OCI-LY7 (cell line): Measurements from ENCODE around the gene FTCDNL1.

ENCODE experiments used
- EZH2phosphoT487 ChIP-seq: fragments of 200-600 bp; sonication (generic); IDR thresholded peaks from 2 replicates; pipeline ENCODE4 v1.6.1; 2018; ENCODE audit warnings: low read depth, borderline replicate concordance, mild to moderate bottlenecking, mixed run types, antibody characterized with exemption, low read length, moderate library complexity, mixed read lengths
- TF ChIP-seq, protein P1 (sequence below): fragments of 200-600 bp; sonication (generic); conservative IDR thresholded peaks from 2 replicates; pipeline ENCODE4 v1.5.1; 2014; ENCODE audit warnings: mild to moderate bottlenecking, antibody characterized with exemption, low read length, moderate library complexity, mixed read lengths

DNA sequence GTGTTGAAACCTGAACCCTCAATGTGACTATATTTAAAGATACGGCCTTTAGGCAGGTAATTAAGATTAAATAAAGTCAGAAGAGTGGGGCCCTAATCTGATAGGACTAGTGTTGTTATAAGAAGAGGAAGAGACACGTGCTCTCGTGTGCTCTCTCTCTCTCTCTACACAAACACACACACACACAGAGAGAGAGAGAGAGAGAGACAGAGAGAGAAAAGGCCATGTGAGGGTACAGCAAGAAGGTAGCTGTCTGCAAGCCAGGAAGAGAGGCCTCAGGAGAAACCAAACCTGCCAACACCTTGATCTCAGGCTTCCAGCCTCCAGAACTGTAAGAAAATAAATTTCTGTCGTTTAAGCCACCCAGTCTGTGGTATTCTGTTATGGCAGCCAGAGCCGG lies 106.7 kb downstream of the FTCDNL1 start:
- TF ChIP-seq, protein P1, sequence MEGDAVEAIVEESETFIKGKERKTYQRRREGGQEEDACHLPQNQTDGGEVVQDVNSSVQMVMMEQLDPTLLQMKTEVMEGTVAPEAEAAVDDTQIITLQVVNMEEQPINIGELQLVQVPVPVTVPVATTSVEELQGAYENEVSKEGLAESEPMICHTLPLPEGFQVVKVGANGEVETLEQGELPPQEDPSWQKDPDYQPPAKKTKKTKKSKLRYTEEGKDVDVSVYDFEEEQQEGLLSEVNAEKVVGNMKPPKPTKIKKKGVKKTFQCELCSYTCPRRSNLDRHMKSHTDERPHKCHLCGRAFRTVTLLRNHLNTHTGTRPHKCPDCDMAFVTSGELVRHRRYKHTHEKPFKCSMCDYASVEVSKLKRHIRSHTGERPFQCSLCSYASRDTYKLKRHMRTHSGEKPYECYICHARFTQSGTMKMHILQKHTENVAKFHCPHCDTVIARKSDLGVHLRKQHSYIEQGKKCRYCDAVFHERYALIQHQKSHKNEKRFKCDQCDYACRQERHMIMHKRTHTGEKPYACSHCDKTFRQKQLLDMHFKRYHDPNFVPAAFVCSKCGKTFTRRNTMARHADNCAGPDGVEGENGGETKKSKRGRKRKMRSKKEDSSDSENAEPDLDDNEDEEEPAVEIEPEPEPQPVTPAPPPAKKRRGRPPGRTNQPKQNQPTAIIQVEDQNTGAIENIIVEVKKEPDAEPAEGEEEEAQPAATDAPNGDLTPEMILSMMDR, result no peak
- TF ChIP-seq EZH2phosphoT487, result no peak
